Natural killer cell (primary cell): ENCODE results near the gene PLEKHG4. TPM values are rescaled to one million over a fixed set of nuclear protein-coding genes. Genes with fewer than 3 reads are reported as not detected.

ENCODE experiments used
- ATAC-seq, 3 donors: fragments of 150-1000 bp in 2 of 3; fragments of 200-7000 bp in 1 of 3; cut with Tn5 transposase; 1 replicate in 1 of 3; 2 replicates in 2 of 3; pipeline ENCODE4 v1.10.0; 2021; ENCODE audit warnings: mild to moderate bottlenecking in 2 of 3, moderate library complexity in 2 of 3
- DNase-seq, 2 donors: peaks; one replicate each; pipeline versions ENCODE4 v3.0.0 to v3.0.0-alpha.2; 2013 to 2021; ENCODE audit warnings: mixed read lengths in 1 of 2
- H3K27ac ChIP-seq: one replicate; pipeline ENCODE4 v1.5.1; 2013; ENCODE audit warnings: mild to moderate bottlenecking, low read length
- H3K27me3 ChIP-seq: one replicate; pipeline ENCODE4 v1.6.1; 2013; ENCODE audit warnings: low read length; ENCODE audit not compliant: control insufficient read depth, insufficient read depth
- H3K36me3 ChIP-seq: one replicate; pipeline ENCODE4 v1.6.1; 2013; ENCODE audit warnings: low read length; ENCODE audit not compliant: control insufficient read depth, insufficient read depth
- H3K4me1 ChIP-seq: one replicate; pipeline ENCODE4 v1.6.1; 2013; ENCODE audit warnings: low read length; ENCODE audit not compliant: control insufficient read depth, insufficient read depth
- H3K4me3 ChIP-seq: one replicate; pipeline ENCODE4 v1.5.1; 2013; ENCODE audit warnings: low read length
- H3K9me3 ChIP-seq: one replicate; pipeline ENCODE4 v1.6.1; 2013; ENCODE audit warnings: low read length; ENCODE audit not compliant: control insufficient read depth, insufficient read depth
- H3K27ac Mint-ChIP-seq, 2 donors: one replicate each; pipeline ENCODE4 v1.8.0; 2022; ENCODE audit warnings: mild to moderate bottlenecking in 2 of 2, mixed read lengths in 2 of 2, moderate library complexity in 1 of 2
- H3K27me3 Mint-ChIP-seq, 2 donors: one replicate each; pipeline ENCODE4 v1.8.0; 2022; ENCODE audit warnings: low read depth in 2 of 2, mixed read lengths in 2 of 2
- H3K36me3 Mint-ChIP-seq: one replicate; pipeline ENCODE4 v1.8.0; 2022; ENCODE audit warnings: mixed read lengths
- H3K4me1 Mint-ChIP-seq, 2 donors: one replicate each; pipeline ENCODE4 v1.8.0; 2022; ENCODE audit warnings: mixed read lengths in 2 of 2
- H3K4me3 Mint-ChIP-seq: one replicate; pipeline ENCODE4 v1.8.0; 2022; ENCODE audit warnings: mild to moderate bottlenecking, moderate library complexity, mixed read lengths
- H3K9me3 Mint-ChIP-seq, 2 donors: one replicate each; pipeline ENCODE4 v1.8.0; 2022; ENCODE audit warnings: mixed read lengths in 2 of 2
- WGBS: methylation state at CpG from one replicate; pipeline ENCODE4 v1.1.7; 2013; ENCODE audit warnings: missing lambda C conversion rate; ENCODE audit not compliant: insufficient coverage; 5-methylcytosine and 5-hydroxymethylcytosine counted together
- intact Hi-C: fragments of 100-400 bp; cut with micrococcal nuclease; formaldehyde crosslinking; loops from one replicate; pipeline ENCODE4 v1.14.2; 2022
- total RNA-seq, 4 donors: library from RNA; stranded (reverse); fragments of 120-200 nt in 1 of 4; gene quantifications; one replicate each; pipeline versions ENCODE4 v1.2.3 to v1.2.4, GENCODE V29; 2013 to 2022
- TF ChIP-seq, protein P1 (sequence below): fragments of 200-600 bp; IDR thresholded peaks from one replicate; pipeline ENCODE4 v1.8.0; 2022; ENCODE audit warnings: antibody characterized with exemption

Gene PLEKHG4
- total RNA-seq, 3 donors from 2014 or later (not counting 1 experiment from before 2014, with no cell fraction given) = 6.8 to 14.7 (median 8.5) TPM

DNA sequence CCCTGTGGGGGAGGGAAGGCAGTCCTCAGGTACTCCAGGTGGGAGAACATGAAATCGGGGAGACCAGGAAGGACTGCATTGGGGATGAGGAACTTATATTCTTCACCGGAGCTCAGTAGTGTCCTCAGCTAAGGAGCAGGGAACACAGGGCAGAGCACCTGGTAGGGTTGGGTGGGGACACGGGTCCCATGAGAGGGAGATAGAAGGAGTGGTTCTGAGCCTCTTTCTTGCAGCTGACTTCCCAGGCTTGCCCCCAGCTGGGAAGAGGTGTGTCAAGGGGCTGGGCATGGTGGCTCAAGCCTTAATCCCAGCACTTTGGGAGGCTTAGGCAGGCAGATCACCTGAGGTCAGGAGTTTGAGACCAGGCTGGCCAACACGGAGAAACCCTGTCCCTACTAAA lies 34.1 kb upstream of the PLEKHG4 start:
- peaks cover 12% of the 10 kb centered on the region for H3K27me3 ChIP-seq
- peaks cover 9 to 20% of the 10 kb centered on the region in 2 donors for H3K27me3 Mint-ChIP-seq
- 40% methylated on average over 4 of the region's 4 CpGs for WGBS
- no peaks in the 10 kb centered on the region for H3K36me3 ChIP-seq
- DNase-seq (no peak), ATAC-seq (no peak)
- H3K27ac ChIP-seq = peak overlapping the region; percentile 79
- peak overlapping the region; percentile 96 for H3K4me3 Mint-ChIP-seq
- peak overlapping the region; percentile 94 to 98 for H3K27ac Mint-ChIP-seq
- H3K9me3 Mint-ChIP-seq = no peaks in the 10 kb centered on the region
- TF ChIP-seq, protein P1, sequence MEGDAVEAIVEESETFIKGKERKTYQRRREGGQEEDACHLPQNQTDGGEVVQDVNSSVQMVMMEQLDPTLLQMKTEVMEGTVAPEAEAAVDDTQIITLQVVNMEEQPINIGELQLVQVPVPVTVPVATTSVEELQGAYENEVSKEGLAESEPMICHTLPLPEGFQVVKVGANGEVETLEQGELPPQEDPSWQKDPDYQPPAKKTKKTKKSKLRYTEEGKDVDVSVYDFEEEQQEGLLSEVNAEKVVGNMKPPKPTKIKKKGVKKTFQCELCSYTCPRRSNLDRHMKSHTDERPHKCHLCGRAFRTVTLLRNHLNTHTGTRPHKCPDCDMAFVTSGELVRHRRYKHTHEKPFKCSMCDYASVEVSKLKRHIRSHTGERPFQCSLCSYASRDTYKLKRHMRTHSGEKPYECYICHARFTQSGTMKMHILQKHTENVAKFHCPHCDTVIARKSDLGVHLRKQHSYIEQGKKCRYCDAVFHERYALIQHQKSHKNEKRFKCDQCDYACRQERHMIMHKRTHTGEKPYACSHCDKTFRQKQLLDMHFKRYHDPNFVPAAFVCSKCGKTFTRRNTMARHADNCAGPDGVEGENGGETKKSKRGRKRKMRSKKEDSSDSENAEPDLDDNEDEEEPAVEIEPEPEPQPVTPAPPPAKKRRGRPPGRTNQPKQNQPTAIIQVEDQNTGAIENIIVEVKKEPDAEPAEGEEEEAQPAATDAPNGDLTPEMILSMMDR = no peak
- no peaks in the 10 kb centered on the region for H3K9me3 ChIP-seq
- H3K36me3 Mint-ChIP-seq = no peaks in the 10 kb centered on the region
- peaks cover 57% of the 10 kb centered on the region for H3K4me1 ChIP-seq
- no peak overlapping the region for H3K4me3 ChIP-seq
- H3K4me1 Mint-ChIP-seq = peaks cover 33 to 64% of the 10 kb centered on the region in 2 donors
- intact Hi-C loops = no loop called here

- peak overlapping the region; percentile 94 to 98 for H3K27ac Mint-ChIP-seq
- DNase-seq = no peak
- Histone ChIP-seq H3K9me3 (no peaks in the 10 kb centered on the region), H3K27me3 (peaks cover 16% of the 10 kb centered on the region), H3K36me3 (no peaks in the 10 kb centered on the region), H3K4me3 (peak overlapping the region; percentile 65), H3K4me1 (peaks cover 57% of the 10 kb centered on the region), H3K27ac (peak overlapping the region; percentile 56)
- intact Hi-C loops = loop anchor here (2.0 kb wide), 1 partner anchor 63 kb away; the partner anchor contains the start of gene MATCAP1
- H3K36me3 Mint-ChIP-seq = no peaks in the 10 kb centered on the region
- no peaks in the 10 kb centered on the region for H3K9me3 Mint-ChIP-seq
- peak overlapping the region; percentile 96 for H3K4me3 Mint-ChIP-seq
- peaks cover 14 to 24% of the 10 kb centered on the region in 2 donors for H3K27me3 Mint-ChIP-seq
- ATAC-seq = no peak
- TF ChIP-seq, protein P1 = no peak
- peaks cover 33 to 64% of the 10 kb centered on the region in 2 donors for H3K4me1 Mint-ChIP-seq
- 52% methylated on average over 7 of the region's 8 CpGs for WGBS
Measured at GRCh38 chr16:67245674-67246080, 33.7 kb upstream of the PLEKHG4 start.

DNA sequence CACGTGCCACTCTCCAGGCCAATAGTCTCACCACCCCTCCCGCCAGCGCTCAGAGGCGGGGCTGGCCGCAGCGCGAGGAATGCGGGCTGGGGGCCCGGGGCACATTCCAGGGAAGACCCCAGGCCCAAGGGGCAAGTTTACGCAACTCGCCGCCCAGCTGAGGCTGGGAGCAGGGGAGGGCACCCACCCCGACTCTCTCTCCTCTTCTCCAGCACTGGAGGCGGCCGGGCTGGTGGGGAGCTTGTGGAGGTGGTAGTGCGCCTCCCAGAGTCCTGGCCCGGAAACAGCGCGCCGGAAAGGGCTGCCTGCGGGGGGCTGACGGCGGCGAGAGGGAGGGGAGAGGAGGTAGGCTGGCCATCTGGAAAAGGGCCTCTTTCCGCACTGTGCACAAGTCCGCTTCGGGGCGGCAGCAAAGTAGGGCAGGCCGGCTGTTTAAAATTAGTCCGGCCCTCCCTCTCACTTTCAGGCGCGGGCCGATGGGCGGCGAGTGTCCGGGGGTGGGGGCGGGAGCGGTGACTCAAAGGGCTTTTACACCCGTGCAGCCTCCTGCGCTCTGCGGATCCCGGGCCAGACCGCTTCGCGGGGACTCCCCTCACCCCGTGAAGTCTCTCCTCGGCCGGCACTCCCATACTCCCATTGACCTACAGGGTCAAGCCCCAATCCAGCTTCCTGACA lies 33.1 kb upstream of the PLEKHG4 start:
- peaks cover 33 to 62% of the 10 kb centered on the region in 2 donors for H3K4me1 Mint-ChIP-seq
- WGBS = 2% methylated on average over 47 of the region's 48 CpGs
- peaks cover 57% of the 10 kb centered on the region for H3K4me1 ChIP-seq
- no peaks in the 10 kb centered on the region for H3K9me3 Mint-ChIP-seq
- ATAC-seq = peak; percentile 18 to 25 (median 20)
- intact Hi-C loops = loop anchor here (2.0 kb wide), 1 partner anchor 63 kb away; the partner anchor contains the start of gene MATCAP1
- DNase-seq = peak; percentile 59 to 64
- no peaks in the 10 kb centered on the region for H3K36me3 ChIP-seq
- peak overlapping the region; percentile 56 for H3K27ac ChIP-seq
- H3K27ac Mint-ChIP-seq = peak overlapping the region; percentile 92 to 98
- H3K36me3 Mint-ChIP-seq = no peaks in the 10 kb centered on the region
- TF ChIP-seq, protein P1 = no peak
- H3K27me3 Mint-ChIP-seq = peaks cover 18 to 27% of the 10 kb centered on the region in 2 donors
- H3K4me3 Mint-ChIP-seq = peak overlapping the region; percentile 96
- H3K27me3 ChIP-seq = peaks cover 17% of the 10 kb centered on the region
- H3K4me3 ChIP-seq = peak overlapping the region; percentile 65
- no peaks in the 10 kb centered on the region for H3K9me3 ChIP-seq
